Karpas-422 (cell line): ENCODE measurements around the gene GNAO1. TPM values are rescaled to one million over a fixed set of nuclear protein-coding genes. Genes with fewer than 3 reads are reported as not detected.

ENCODE experiments used
- DNase-seq: peaks from one replicate; pipeline ENCODE4 v3.0.0-alpha.2; 2015
- H2AFZ ChIP-seq: fragments of 200-600 bp; sonication (generic); 2 replicates; pipeline ENCODE4 v1.6.1; 2014; ENCODE audit warnings: antibody characterized with exemption, low read length, mixed read lengths
- H3K27ac ChIP-seq: fragments of 200-600 bp; sonication (generic); 2 replicates; pipeline ENCODE4 v1.5.1; 2014; ENCODE audit warnings: mild to moderate bottlenecking, low read length, moderate library complexity
- H3K27me3 ChIP-seq: fragments of 200-600 bp; sonication (generic); 2 replicates; pipeline ENCODE4 v1.6.1; 2014; ENCODE audit warnings: low read length, mixed read lengths
- H3K36me3 ChIP-seq: fragments of 200-600 bp; sonication (generic); 2 replicates; pipeline ENCODE4 v1.6.1; 2014; ENCODE audit warnings: low read length, mixed read lengths; ENCODE audit not compliant: insufficient read depth
- H3K4me1 ChIP-seq: fragments of 200-600 bp; sonication (generic); 2 replicates; pipeline ENCODE4 v1.6.1; 2014; ENCODE audit warnings: mild to moderate bottlenecking, low read length, mixed read lengths
- H3K4me2 ChIP-seq: fragments of 200-600 bp; sonication (generic); 2 replicates; pipeline ENCODE4 v1.6.1; 2014; ENCODE audit warnings: low read length, low read depth, mild to moderate bottlenecking; ENCODE audit not compliant: poor library complexity, severe bottlenecking
- H3K4me3 ChIP-seq: fragments of 200-600 bp; sonication (generic); 2 replicates; pipeline ENCODE4 v1.5.1; 2014; ENCODE audit warnings: mild to moderate bottlenecking, antibody characterized with exemption, low read length, mixed read lengths
- H3K79me2 ChIP-seq: fragments of 200-600 bp; sonication (generic); 2 replicates; pipeline ENCODE4 v1.6.1; 2014; ENCODE audit warnings: mild to moderate bottlenecking, low read length, mixed read lengths
- H3K9ac ChIP-seq: fragments of 200-600 bp; sonication (generic); 2 replicates; pipeline ENCODE4 v1.6.0; 2014; ENCODE audit warnings: low read length
- H3K9me2 ChIP-seq: fragments of 200-600 bp; sonication (generic), shearing (Covaris generic); replicated peaks from 2 replicates; pipeline ENCODE4 v1.6.0; 2014; ENCODE audit warnings: mild to moderate bottlenecking, low read length, moderate library complexity; ENCODE audit not compliant: insufficient read depth
- H3K9me3 ChIP-seq: fragments of 300-700, 200-600 bp; sonication (generic); 2 replicates; pipeline ENCODE4 v1.6.1; 2014; ENCODE audit warnings: low read length, mixed read lengths
- H4K20me1 ChIP-seq: fragments of 200-600 bp; sonication (generic); 2 replicates; pipeline ENCODE4 v1.6.1; 2014; ENCODE audit warnings: mild to moderate bottlenecking, antibody characterized with exemption, low read length, low read depth; ENCODE audit not compliant: insufficient read depth
- total RNA-seq: library from RNA; depleted of rRNA; stranded (reverse); fragments of >200 nt; shearing (Covaris generic); gene quantifications from 2 replicates; pipeline ENCODE4 v1.2.3, GENCODE V29; 2014; ENCODE audit warnings: low replicate concordance

GNAO1 gene
- total RNA-seq, 1 experiment from 2014 or later, result 2.3 TPM

DNA sequence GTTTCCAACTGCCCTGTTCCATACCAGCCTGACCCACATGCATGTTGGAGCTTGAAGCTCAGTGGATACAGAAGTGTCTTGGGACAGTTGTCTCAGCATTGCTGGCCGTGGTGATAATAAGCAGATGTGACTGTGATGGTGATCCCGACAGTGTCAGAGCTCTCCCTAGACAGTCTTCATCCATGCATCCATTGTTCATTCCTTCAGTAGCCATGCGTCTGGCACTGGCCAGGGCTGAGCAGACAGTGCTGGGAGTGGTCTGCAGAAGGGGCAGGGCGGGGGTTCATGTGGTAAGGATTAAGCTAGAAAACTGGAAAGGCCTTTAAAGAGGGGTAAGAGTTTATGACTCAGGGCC lies 68.1 kb downstream of the GNAO1 start:
- H3K4me1 ChIP-seq, result no peaks in the 10 kb centered on the region

DNA sequence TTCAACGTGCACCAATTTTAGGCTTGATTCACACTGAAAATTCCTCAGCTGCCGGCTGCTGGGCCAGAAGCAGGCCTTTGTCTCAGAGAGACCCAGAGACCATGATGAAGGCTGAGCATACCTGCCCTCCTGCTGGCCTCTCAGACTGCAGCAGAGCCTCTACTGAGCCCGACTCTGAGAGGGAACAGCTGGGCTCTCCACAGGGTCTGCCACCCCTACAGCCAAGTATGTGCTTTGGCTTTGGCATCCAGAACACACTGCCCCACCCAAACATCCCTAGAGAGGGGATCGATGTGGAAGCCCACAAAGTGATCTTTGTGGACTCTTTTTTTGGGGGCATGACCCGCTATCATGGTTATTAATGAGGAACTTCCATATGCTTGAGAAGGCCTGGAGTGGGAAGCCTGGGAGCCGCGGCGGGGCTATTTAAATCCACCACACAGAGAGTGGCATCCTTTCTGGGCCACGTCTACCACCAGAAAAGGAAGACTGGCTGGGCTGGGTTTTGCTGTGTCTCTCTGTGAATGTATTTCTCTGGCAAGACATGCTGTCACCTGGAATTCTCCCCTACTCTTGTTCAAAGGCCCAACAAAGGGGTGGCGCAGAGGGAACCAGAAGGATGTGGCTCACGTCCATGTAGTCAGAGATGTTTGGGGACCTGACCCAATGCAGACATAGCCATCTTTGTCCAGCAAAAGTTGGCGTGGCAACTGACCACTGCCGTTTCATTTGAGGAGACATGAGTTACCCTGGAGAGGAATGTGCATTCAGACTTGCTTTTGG lies 69.3 kb downstream of the GNAO1 start:
- Histone ChIP-seq H3K4me2 (no peak overlapping the region), H3K27me3 (no peaks in the 10 kb centered on the region), H3K9ac (no peak overlapping the region), H4K20me1 (no peaks in the 10 kb centered on the region; the same call in 1 of the 2 replicates), H3K36me3 (no peaks in the 10 kb centered on the region), H2AFZ (no peak overlapping the region), H3K27ac (no peak overlapping the region), H3K4me3 (no peak overlapping the region), H3K9me3 (no peaks in the 10 kb centered on the region), H3K79me2 (no peaks in the 10 kb centered on the region), H3K4me1 (no peaks in the 10 kb centered on the region), H3K9me2 (no peaks in the 10 kb centered on the region)
- DNase-seq, result no peak

More for the DNA sequence above, 68.1 kb downstream of the GNAO1 start:
- Histone ChIP-seq H2AFZ (no peak overlapping the region), H3K4me2 (no peak overlapping the region), H3K9ac (no peak overlapping the region), H3K27me3 (no peaks in the 10 kb centered on the region), H3K36me3 (no peaks in the 10 kb centered on the region), H3K27ac (no peak overlapping the region), H3K4me3 (no peak overlapping the region), H4K20me1 (no peaks in the 10 kb centered on the region; the same call in 1 of the 2 replicates), H3K9me2 (no peaks in the 10 kb centered on the region), H3K79me2 (no peaks in the 10 kb centered on the region), H3K9me3 (no peaks in the 10 kb centered on the region)
- no peak for DNase-seq

DNA sequence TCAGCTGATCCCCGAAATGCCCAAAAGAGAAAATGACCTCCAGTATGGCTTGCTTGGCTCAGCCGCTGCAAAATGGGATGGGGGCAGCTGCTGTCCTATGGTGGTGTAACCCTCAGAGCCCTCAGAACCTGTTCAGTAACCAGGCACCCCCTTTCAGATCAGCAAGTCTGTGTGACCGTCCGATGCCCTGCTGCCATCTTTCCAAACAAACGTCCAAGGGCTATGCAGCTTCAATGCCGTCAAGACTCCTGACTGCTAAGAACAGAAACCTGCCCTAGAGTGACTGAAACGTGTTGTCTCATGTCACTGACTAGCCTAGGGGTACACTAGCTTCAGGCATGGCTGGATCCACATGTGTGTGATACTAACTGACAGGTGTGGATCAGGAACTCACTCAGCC lies 70.4 kb downstream of the GNAO1 start:
- H3K4me1 ChIP-seq, result no peaks in the 10 kb centered on the region
- no peak overlapping the region for H3K27ac ChIP-seq
- no peaks in the 10 kb centered on the region for H3K9me2 ChIP-seq
- H3K9me3 ChIP-seq, result no peaks in the 10 kb centered on the region
- no peaks in the 10 kb centered on the region for H3K27me3 ChIP-seq
- H3K9ac ChIP-seq, result no peak overlapping the region
- H3K36me3 ChIP-seq, result no peaks in the 10 kb centered on the region
- DNase-seq, result no peak
- no peak overlapping the region for H3K4me3 ChIP-seq
- H3K4me2 ChIP-seq, result no peak overlapping the region
- H4K20me1 ChIP-seq, result no peaks in the 10 kb centered on the region; the same call in 1 of the 2 replicates
- H2AFZ ChIP-seq, result no peak overlapping the region
- no peaks in the 10 kb centered on the region for H3K79me2 ChIP-seq

DNA sequence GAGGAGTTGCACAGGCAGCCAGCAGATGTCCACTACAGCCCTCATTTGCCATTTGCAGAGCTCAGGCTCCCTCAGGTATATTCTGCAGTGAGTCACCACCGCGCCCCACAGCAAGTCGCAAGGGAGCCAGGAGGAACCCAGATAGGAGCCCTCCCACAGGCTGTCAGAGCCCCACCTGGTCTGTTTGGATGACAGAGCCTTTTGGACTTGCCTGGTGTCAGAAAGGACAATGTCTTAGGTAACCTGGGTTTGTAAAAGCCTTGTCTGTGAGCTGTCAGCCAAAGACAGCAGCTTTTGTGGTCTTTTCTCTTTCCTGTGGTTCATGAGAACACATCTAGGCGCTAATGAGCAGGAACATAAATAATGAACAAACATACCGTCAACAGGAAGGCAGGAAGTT lies 70.9 kb downstream of the GNAO1 start:
- H4K20me1 ChIP-seq, result no peaks in the 10 kb centered on the region; the same call in 1 of the 2 replicates
- H3K79me2 ChIP-seq, result no peaks in the 10 kb centered on the region
- H3K9me3 ChIP-seq, result no peaks in the 10 kb centered on the region
- no peak for DNase-seq
- no peak overlapping the region for H3K4me2 ChIP-seq
- no peak overlapping the region for H3K9ac ChIP-seq
- H2AFZ ChIP-seq, result no peak overlapping the region
- H3K9me2 ChIP-seq, result no peaks in the 10 kb centered on the region
- no peaks in the 10 kb centered on the region for H3K4me1 ChIP-seq
- no peaks in the 10 kb centered on the region for H3K36me3 ChIP-seq
- H3K27ac ChIP-seq, result no peak overlapping the region
- no peak overlapping the region for H3K4me3 ChIP-seq
- no peaks in the 10 kb centered on the region for H3K27me3 ChIP-seq

DNA sequence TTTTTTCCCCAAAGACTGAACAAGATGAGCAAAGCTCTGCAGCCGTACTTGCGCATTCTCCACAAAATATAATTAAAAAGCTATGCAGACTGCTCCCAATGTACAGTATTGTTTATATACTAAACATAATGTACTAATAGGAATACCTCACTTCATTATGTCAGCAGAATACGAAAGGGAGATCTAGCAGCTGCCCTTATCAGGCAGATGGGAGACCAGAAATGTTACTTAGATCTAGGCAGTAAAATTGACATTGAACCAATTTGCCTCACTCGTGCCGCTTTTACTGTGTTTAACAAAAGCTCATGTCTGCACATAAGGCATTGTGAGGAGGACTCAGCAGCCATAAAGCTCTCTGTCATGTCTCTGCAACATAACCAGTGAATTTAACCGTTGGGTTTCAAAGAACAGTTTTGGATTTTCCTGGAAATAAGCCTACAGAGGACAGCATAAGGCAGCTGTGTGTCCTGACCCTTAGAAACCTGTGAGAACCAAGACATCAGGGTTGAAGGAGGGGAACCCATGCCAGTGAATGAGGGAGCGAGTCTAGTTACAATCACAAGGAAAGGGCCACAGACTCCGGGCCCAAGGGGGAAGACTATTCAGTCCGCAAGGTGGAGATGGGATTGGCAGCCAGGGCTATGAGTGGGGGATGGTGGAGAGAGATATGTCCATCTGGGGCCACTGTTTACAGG lies 71.4 kb downstream of the GNAO1 start:
- Histone ChIP-seq H2AFZ (no peak overlapping the region), H3K4me1 (no peaks in the 10 kb centered on the region), H3K4me2 (no peak overlapping the region), H3K27ac (no peak overlapping the region), H3K4me3 (no peak overlapping the region), H3K9ac (no peak overlapping the region), H3K79me2 (no peaks in the 10 kb centered on the region), H3K36me3 (no peaks in the 10 kb centered on the region), H4K20me1 (no peaks in the 10 kb centered on the region; the same call in 1 of the 2 replicates), H3K27me3 (no peaks in the 10 kb centered on the region), H3K9me2 (no peaks in the 10 kb centered on the region), H3K9me3 (no peaks in the 10 kb centered on the region)
- DNase-seq, result no peak

DNA sequence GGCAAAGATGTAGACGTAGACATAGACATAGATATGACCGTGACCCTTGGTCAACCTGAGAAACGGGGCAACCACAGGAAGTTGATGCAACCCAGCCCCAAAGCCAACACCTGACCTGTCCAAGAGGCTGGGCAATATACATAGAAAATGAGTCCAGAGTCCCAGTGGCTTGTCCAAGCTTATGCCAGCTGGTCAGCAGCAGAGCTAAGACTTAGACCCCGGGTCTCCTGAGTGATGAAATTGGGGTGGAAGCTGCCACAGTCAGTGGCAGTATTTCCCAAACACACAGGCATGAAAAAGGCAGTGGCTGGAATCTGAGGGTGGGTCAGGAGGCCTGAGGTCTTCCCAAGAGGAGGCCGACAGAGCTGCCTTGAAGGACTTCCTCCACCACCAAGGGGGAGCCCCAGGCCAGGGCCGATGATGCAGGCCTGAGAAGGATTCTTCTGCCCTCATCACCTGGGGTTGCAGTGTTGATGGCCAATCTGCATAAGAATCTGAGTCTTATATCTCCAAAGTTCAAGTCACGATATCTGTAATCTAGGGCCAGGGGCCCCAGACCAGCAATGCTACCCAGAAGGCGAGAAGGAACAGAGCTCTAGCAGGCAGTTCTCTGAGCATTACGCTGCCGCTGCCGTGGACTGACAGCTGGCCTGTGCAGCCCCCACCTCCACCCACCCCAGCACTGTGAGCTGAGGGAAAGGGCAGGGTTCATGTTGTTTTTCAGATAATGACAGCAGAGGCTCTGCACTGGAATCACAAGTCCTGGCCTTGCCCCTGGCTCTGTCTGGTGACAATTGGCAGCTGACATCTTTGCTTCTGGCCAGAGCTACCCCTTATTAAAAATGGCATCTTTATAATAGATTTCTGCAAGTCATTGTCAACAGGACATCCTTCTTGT lies 72.7 kb downstream of the GNAO1 start:
- no peak overlapping the region for H3K9ac ChIP-seq
- H2AFZ ChIP-seq, result no peak overlapping the region
- no peak overlapping the region for H3K4me3 ChIP-seq
- H3K9me2 ChIP-seq, result no peaks in the 10 kb centered on the region
- no peak overlapping the region for H3K27ac ChIP-seq
- no peaks in the 10 kb centered on the region for H3K4me1 ChIP-seq
- no peaks in the 10 kb centered on the region for H3K79me2 ChIP-seq
- no peaks in the 10 kb centered on the region; the same call in 1 of the 2 replicates for H4K20me1 ChIP-seq
- H3K9me3 ChIP-seq, result no peaks in the 10 kb centered on the region
- no peaks in the 10 kb centered on the region for H3K27me3 ChIP-seq
- DNase-seq, result no peak
- no peaks in the 10 kb centered on the region for H3K36me3 ChIP-seq
- no peak overlapping the region for H3K4me2 ChIP-seq

DNA sequence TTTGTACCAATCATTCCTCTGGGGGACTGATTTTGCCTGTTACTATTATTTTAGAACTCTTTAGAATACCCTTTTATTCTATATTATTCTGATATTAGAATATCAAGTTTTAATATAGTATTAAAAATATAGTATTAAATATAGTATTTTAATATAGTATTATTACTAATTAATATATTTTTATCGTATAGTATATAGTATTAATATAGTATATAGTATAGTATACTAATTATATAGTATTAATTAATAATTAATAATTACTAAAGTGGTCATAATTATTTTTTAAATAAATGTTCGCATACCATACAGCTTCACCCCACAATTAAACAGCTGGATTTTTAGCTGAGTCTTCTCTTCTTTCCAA lies 73.3 kb downstream of the GNAO1 start:
- Histone ChIP-seq H3K36me3 (no peaks in the 10 kb centered on the region), H3K4me1 (no peaks in the 10 kb centered on the region), H3K79me2 (no peaks in the 10 kb centered on the region), H3K9me3 (no peaks in the 10 kb centered on the region), H3K27me3 (no peaks in the 10 kb centered on the region), H4K20me1 (no peaks in the 10 kb centered on the region; the same call in 1 of the 2 replicates), H3K9ac (no peak overlapping the region), H3K27ac (no peak overlapping the region), H3K4me2 (no peak overlapping the region), H2AFZ (no peak overlapping the region), H3K4me3 (no peak overlapping the region), H3K9me2 (no peaks in the 10 kb centered on the region)
- DNase-seq, result no peak

DNA sequence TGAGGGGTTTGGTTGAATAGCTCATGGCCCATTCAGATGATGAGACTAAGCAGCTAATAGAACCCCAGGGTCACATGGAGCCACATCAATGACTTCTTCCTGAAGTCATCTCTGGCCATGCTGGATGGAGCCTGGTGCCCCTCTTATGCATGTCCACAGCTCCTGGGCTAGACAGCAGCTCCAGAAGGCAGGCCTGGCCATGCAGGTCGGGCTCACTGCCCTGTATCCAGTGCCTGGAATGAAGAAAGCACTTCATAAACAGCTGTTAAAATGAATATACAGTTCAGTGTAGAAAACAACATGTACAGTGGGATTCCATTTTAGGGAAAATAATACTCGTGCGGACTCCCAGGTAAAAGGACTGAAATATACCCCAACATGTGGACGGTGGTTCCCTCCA lies 73.9 kb downstream of the GNAO1 start:
- Histone ChIP-seq H4K20me1 (no peaks in the 10 kb centered on the region), H3K9me3 (no peaks in the 10 kb centered on the region), H3K27me3 (no peaks in the 10 kb centered on the region), H3K36me3 (no peaks in the 10 kb centered on the region), H2AFZ (no peak overlapping the region), H3K4me2 (no peak overlapping the region), H3K79me2 (no peaks in the 10 kb centered on the region), H3K9me2 (no peaks in the 10 kb centered on the region), H3K27ac (no peak overlapping the region), H3K9ac (no peak overlapping the region), H3K4me3 (no peak overlapping the region), H3K4me1 (no peaks in the 10 kb centered on the region)
- DNase-seq, result no peak
